Mucosa of rectum (tissue), 2 donors: ENCODE results near the gene CHPT1.

Experiments
- H3K27ac ChIP-seq, 2 donors: one replicate each; pipeline ENCODE4 v1.7.0; 2013; ENCODE audit warnings: inconsistent platforms in 2 of 2, low read depth in 2 of 2, low read length in 2 of 2
- H3K27me3 ChIP-seq, 2 donors: one replicate each; pipeline ENCODE4 v1.7.0; 2013; ENCODE audit warnings: low read length in 2 of 2; ENCODE audit not compliant: control insufficient read depth in 2 of 2, insufficient read depth in 2 of 2
- H3K36me3 ChIP-seq, 2 donors: one replicate each; pipeline ENCODE4 v1.7.0; 2013; ENCODE audit warnings: low read length in 2 of 2; ENCODE audit not compliant: control insufficient read depth in 2 of 2, insufficient read depth in 2 of 2
- H3K4me1 ChIP-seq, 2 donors: one replicate each; pipeline ENCODE4 v1.7.0; 2013; ENCODE audit warnings: low read length in 2 of 2, mild to moderate bottlenecking in 1 of 2; ENCODE audit not compliant: control insufficient read depth in 2 of 2, insufficient read depth in 2 of 2
- H3K4me3 ChIP-seq, 2 donors: one replicate each; pipeline ENCODE4 v1.7.0; 2013; ENCODE audit warnings: low read length in 2 of 2
- H3K9ac ChIP-seq, 2 donors: one replicate each; pipeline ENCODE4 v1.7.0; 2013; ENCODE audit warnings: low read length in 2 of 2, low read depth in 1 of 2, mild to moderate bottlenecking in 1 of 2
- H3K9me3 ChIP-seq, 2 donors: one replicate each; pipeline ENCODE4 v1.7.0; 2013; ENCODE audit warnings: low read length in 2 of 2; ENCODE audit not compliant: control insufficient read depth in 2 of 2
- donor health status: healthy.
- donor health status: Normal muscosa, but diverticular disease.

Gene CHPT1

DNA sequence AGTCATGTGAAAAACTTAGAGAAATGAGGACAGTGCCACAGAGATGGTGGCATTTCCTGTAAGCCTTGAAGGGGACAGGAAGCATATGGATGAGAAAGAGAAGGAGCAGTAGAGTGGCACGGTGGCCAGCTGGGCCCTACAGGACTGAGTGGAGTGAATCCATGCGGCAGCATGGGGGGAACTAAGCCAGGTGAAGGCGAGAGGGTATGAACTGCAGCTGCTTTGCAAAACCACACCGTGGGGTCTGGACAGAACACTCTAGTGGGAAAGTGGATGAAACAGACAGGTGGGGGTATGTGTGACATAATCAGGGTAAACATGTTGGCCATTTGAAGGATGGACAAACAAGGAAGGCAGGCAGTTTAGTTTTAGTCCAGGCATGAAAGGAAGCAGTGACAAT is 52.2 kb downstream of the CHPT1 start:
- no peaks in the 10 kb centered on the region for H3K9me3 ChIP-seq
- H3K4me3 ChIP-seq: no peak overlapping the region
- H3K9ac ChIP-seq: no peak overlapping the region
- H3K36me3 ChIP-seq: peaks cover 54 to 65% of the 10 kb centered on the region in 2 donors
- no peaks in the 10 kb centered on the region for H3K27me3 ChIP-seq
- no peaks in the 10 kb centered on the region for H3K4me1 ChIP-seq
- H3K27ac ChIP-seq: no peak overlapping the region

DNA sequence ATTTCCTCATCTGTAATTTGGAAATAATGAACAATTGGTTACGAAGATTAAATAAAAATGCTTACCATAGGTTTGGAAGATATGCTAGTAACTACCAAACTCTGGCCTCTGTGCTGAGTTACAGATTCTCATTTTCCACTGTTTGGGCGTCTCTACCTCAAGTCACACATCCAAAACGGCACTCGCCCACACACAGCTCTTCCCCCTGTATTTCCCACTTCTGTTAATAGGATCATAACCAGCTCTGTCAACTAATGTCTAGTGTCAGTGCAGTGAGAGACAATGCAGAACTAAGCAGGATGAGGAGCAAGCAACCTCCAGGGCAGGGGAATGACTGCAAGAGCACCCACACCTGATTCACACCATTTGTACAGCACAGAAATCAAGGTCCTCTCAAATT is 52.7 kb downstream of the CHPT1 start:
- H3K36me3 ChIP-seq: peaks cover 53 to 64% of the 10 kb centered on the region in 2 donors
- no peaks in the 10 kb centered on the region for H3K27me3 ChIP-seq

DNA sequence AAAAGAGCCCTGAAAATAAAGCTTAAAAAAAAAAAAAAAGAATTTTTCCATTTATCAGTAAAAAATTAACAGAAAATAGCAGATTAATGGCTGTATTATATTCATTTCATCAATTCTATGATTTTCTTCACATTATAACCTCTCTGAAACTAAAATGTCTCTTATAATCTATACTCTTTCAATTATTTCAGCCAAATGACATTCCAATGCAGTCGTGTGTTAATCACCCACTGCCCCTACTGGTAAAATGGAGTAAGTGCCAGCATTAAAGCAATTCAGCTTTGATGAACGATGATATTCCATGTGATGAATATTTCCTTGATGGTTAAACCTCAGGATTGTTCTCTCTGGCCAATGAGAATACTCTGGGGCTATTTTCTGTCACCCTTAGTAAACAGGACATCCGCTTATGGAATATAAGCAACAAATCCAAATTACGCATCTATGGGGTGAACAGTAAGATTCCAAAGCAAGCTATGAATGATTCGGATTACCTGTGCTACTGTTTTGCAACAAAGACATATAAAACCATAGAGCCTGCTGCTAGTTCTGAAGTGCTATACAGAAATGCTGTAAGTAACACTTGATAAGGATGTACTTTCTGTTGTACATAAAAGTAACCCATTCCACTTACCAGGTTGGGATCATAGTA is 62.1 kb downstream of the CHPT1 start:
- no peaks in the 10 kb centered on the region for H3K27me3 ChIP-seq
- H3K9ac ChIP-seq: no peak overlapping the region
- peaks cover 22 to 35% of the 10 kb centered on the region in 2 donors for H3K36me3 ChIP-seq
- H3K4me1 ChIP-seq: peaks cover 0 to 4% of the 10 kb centered on the region in 2 donors
- no peaks in the 10 kb centered on the region for H3K9me3 ChIP-seq
- no peak overlapping the region for H3K4me3 ChIP-seq
- H3K27ac ChIP-seq: no peak overlapping the region

More for the DNA sequence above, 52.7 kb downstream of the CHPT1 start:
- Histone ChIP-seq H3K27ac (no peak overlapping the region), H3K4me1 (no peaks in the 10 kb centered on the region), H3K9ac (no peak overlapping the region), H3K9me3 (no peaks in the 10 kb centered on the region), H3K4me3 (no peak overlapping the region)

DNA sequence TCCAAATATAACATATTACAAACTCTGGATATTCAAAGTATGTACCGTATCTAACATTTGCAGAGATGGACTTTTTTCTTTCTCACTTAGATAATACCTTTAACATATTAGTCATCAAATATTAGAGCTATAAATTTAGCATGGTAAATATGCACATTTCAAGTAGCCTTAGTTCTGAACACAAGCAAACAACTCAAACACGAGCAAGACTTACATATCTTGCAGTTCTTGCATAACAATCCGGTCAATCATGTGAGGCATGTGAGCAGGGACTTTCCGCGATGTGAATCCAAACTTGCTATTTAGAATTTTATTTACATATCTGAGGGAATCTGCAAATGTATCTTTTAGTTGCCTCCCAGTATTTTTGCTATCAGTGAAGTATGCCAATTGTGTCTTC is 63.9 kb downstream of the CHPT1 start:
- Histone ChIP-seq H3K9me3 (no peaks in the 10 kb centered on the region), H3K27ac (no peak overlapping the region), H3K4me3 (no peak overlapping the region), H3K4me1 (peaks cover 0 to 4% of the 10 kb centered on the region in 2 donors), H3K27me3 (no peaks in the 10 kb centered on the region), H3K9ac (no peak overlapping the region), H3K36me3 (peaks cover 23 to 26% of the 10 kb centered on the region in 2 donors)

DNA sequence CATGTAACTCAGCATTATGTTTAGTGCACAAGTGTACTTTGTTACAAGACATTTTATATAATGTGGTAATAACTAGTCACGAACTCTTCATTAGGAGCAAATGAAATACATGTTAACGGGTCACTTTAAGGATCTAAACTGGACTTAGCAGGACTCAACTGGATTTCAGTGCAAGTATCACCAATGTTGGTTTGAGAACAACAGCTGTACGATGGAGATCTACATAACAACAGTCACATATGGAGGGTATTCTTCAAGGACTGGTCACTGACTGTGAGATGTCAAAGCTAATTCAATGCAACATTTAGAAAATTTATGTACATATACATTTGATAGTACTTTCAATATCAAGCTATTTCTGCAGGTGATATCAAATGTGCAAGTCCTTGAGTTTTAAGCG is 64.3 kb downstream of the CHPT1 start:
- no peak overlapping the region for H3K4me3 ChIP-seq
- H3K9ac ChIP-seq: no peak overlapping the region
- no peaks in the 10 kb centered on the region for H3K27me3 ChIP-seq
- H3K4me1 ChIP-seq: peaks cover 0 to 4% of the 10 kb centered on the region in 2 donors
- no peak overlapping the region for H3K27ac ChIP-seq
- H3K9me3 ChIP-seq: no peaks in the 10 kb centered on the region
- H3K36me3 ChIP-seq: peaks cover 25 to 27% of the 10 kb centered on the region in 2 donors

DNA sequence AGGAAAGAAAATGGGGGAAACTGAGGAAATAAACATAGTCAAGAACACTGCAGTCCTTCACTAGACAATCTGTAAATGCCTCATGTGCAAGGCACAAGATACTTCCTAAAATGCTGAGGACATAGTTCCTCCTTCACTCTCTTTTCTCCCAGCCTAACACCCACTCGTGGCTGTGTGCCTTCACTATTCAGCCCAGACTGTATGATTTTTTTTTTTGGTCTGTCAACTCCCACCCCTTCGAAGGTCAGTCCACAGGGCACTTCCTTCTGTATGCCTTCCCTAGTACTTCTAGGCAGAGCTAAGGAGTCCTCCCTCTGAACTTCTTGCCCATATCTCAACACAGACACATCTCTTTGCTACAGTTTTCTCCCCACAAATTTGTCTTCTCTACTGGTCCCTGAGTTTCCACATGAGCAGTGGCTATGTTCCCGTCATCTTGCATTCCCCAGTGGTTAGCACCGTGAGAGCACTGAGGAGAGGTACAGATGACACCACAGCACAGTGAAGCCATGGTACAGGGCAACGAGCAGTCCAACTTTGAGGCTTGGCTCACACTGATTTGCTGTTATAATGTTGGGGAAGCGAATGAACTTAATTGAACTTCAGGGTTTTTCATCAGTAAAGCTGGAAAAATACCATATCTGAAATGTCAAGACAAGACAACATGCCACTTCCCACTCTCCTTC is 65.9 kb downstream of the CHPT1 start:
- H3K4me3 ChIP-seq: no peak overlapping the region
- H3K27ac ChIP-seq: no peak overlapping the region
- H3K27me3 ChIP-seq: no peaks in the 10 kb centered on the region
- no peak overlapping the region for H3K9ac ChIP-seq
- no peaks in the 10 kb centered on the region for H3K9me3 ChIP-seq
- peaks cover 0 to 4% of the 10 kb centered on the region in 2 donors for H3K4me1 ChIP-seq
- H3K36me3 ChIP-seq: peaks cover 29 to 36% of the 10 kb centered on the region in 2 donors

DNA sequence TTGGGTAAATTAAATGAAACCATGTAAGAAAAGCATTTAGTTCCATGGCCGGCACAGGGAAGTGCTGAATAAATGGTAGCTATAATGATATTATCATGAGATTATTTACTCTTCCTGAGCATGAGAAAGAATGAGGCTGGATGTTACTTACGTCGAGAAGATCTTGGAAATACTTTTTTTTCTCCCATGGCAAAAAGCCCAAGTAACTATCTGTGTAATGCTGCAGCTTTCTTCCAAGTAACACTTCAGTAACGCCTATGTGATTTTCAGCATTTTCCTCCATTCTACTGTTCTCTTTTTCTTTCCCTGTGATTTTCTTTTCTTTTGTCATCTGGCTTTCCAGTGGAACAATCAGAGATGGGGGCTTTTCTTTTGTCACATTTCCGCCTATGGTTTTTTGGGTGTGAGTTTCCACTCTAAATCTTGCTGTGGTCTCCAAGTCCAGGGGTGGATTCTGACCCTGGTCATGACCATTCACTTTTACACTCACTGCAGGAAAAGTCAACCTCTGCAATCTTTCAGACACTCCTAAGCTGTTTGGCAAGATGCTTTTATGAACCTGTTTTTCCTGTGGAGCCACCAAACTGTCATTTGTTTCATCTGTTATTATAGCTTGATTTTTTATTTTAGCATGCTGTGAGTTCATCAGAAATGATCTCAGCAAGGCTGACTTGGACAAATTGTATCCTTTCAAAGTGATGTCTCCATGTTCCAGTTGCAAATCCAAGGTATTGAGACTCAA is 66.8 kb downstream of the CHPT1 start:
- Histone ChIP-seq H3K9me3 (no peaks in the 10 kb centered on the region), H3K27ac (no peak overlapping the region), H3K9ac (no peak overlapping the region), H3K27me3 (no peaks in the 10 kb centered on the region), H3K4me1 (peaks cover 0 to 4% of the 10 kb centered on the region in 2 donors), H3K36me3 (peaks cover 27 to 44% of the 10 kb centered on the region in 2 donors), H3K4me3 (no peak overlapping the region)

DNA sequence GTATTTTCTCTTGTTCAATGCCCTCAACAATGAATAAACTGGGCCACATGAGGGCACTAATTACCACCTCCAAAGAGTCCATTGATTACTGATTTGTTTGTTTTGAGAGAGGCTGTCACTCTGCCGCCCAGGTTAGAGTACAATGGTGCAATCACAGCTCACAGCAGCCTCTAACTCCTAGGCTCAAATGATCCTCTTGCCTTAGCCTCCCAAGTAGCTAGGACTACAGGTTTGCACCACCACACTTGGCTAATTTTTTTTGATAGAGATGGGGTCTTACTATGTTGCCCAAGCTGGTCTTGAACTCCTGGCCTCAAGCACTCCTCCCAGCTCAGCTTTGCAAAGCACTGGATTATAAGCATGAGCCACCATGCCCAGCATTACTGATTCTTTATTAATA is 70.1 kb downstream of the CHPT1 start:
- Histone ChIP-seq H3K36me3 (peaks cover 23 to 39% of the 10 kb centered on the region in 2 donors), H3K4me3 (no peak overlapping the region), H3K4me1 (peaks cover 0 to 8% of the 10 kb centered on the region in 2 donors), H3K27ac (no peak overlapping the region), H3K9me3 (no peaks in the 10 kb centered on the region), H3K27me3 (no peaks in the 10 kb centered on the region), H3K9ac (no peak overlapping the region)

DNA sequence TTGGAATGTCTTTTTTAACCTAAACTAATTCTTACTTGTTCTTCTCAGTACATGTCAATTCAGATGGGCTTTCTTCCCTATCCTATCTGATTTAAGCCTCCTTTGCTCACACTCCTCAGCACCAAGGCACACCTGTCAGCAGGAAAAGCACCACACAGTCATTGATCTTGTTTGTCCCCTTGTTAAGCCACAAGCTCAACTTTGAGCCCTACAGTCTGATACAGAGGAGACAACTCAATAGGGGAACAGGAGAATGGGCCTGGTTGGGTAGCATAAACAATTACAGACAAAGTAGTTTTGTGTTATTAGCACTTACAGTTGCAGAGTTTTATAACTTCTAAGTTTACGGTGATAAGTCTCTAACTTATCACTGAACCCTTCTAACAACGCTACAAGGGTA is 71.3 kb downstream of the CHPT1 start:
- Histone ChIP-seq H3K9me3 (no peaks in the 10 kb centered on the region), H3K4me3 (no peak overlapping the region), H3K36me3 (peaks cover 21 to 35% of the 10 kb centered on the region in 2 donors), H3K27me3 (no peaks in the 10 kb centered on the region), H3K27ac (no peak overlapping the region), H3K4me1 (peaks cover 4 to 14% of the 10 kb centered on the region in 2 donors), H3K9ac (no peak overlapping the region)

DNA sequence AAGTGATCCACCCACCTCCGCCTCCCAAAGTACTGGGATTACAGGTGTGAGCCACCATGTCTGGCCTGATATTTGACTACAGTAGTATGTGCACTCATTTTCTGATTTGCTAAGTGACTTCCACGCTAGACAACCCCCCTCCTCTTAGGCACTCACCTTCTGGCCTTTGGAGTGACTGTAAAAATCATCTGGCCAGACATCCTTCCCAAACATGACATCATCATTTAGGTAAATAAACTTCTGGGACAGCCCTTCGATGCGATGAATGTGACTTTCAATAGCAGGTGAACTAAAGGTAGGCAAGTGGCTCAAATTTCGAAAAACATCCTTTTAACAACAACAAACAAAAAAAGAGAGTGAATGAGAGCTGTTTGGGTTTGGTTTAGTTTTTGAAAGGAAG is 72.4 kb downstream of the CHPT1 start:
- Histone ChIP-seq H3K4me3 (no peak overlapping the region), H3K27ac (no peak overlapping the region), H3K4me1 (peaks cover 4 to 12% of the 10 kb centered on the region in 2 donors), H3K36me3 (peaks cover 22 to 35% of the 10 kb centered on the region in 2 donors), H3K9ac (no peak overlapping the region), H3K27me3 (no peaks in the 10 kb centered on the region), H3K9me3 (no peaks in the 10 kb centered on the region)
